Breast epithelium (tissue), 3 donors: ENCODE data around the gene PCK2.

Experiments used
- POLR2A ChIP-seq: fragments of 450-650 bp; IDR thresholded peaks from one replicate; pipeline ENCODE4 v1.6.1; 2016; ENCODE audit warnings: antibody characterized with exemption, mild to moderate bottlenecking, moderate library complexity
- TF ChIP-seq, protein P1 (sequence below), 3 donors: fragments of 450-650 bp; IDR thresholded peaks; one replicate each; pipeline ENCODE4 v1.5.1; 2016 to 2017; ENCODE audit warnings: antibody characterized with exemption in 3 of 3, mild to moderate bottlenecking in 3 of 3, moderate library complexity in 3 of 3

DNA sequence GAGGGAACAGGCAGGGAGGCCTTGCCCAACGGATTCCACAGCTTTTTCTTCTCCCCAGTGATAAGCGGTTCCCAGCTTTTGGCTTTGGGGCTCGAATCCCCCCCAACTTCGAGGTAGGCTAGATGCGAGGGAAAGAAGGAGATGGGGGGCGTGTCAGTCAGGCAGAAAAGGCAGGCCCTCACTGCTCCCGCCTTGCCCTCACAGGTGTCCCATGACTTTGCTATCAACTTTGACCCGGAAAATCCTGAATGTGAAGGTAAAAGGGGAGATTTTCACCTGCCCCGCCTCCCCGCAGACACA lies 17.9 kb upstream of the PCK2 start:
- TF ChIP-seq, protein P1, sequence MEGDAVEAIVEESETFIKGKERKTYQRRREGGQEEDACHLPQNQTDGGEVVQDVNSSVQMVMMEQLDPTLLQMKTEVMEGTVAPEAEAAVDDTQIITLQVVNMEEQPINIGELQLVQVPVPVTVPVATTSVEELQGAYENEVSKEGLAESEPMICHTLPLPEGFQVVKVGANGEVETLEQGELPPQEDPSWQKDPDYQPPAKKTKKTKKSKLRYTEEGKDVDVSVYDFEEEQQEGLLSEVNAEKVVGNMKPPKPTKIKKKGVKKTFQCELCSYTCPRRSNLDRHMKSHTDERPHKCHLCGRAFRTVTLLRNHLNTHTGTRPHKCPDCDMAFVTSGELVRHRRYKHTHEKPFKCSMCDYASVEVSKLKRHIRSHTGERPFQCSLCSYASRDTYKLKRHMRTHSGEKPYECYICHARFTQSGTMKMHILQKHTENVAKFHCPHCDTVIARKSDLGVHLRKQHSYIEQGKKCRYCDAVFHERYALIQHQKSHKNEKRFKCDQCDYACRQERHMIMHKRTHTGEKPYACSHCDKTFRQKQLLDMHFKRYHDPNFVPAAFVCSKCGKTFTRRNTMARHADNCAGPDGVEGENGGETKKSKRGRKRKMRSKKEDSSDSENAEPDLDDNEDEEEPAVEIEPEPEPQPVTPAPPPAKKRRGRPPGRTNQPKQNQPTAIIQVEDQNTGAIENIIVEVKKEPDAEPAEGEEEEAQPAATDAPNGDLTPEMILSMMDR (IDR thresholded peaks at IDR 0.05), result no peak
- TF ChIP-seq POLR2A, result no peak
